ENCODE results near the gene COX6A1. TPM values are rescaled to one million over a fixed set of nuclear protein-coding genes. Genes with fewer than 3 reads are reported as not detected.

COX6A1 gene
- total and polyA plus RNA-seq, 4 donors = 338 to 910 (median 536) TPM

- Histone ChIP-seq H3K27ac (ENCODE audit: low read depth in 1 of 2, low read length in 2 of 2) (no peak overlapping the region), H3K36me3 (ENCODE audit: control insufficient read depth in 4 of 4, insufficient read depth in 3 of 4, low read depth in 1 of 4, low read length in 3 of 4) (no peaks in the 10 kb centered on the region), H3K4me3 (ENCODE audit: low read depth in 1 of 3, low read length in 3 of 3) (no peak overlapping the region), H3K4me1 (ENCODE audit: control insufficient read depth in 4 of 4, insufficient read depth in 4 of 4, low read length in 3 of 4) (no peaks in the 10 kb centered on the region), H3K9me3 (ENCODE audit: control insufficient read depth in 4 of 4, low read length in 3 of 4) (no peaks in the 10 kb centered on the region), H3K9ac (ENCODE audit: low read depth in 1 of 2, low read length in 2 of 2) (no peak overlapping the region), H3K27me3 (ENCODE audit: control insufficient read depth in 4 of 4, insufficient read depth in 4 of 4, low read length in 3 of 4) (no peaks in the 10 kb centered on the region)
- DNase-seq (ENCODE audit: low spot score) = no peak
- 88% methylated on average over 7 of the region's 7 CpGs for WGBS
- TF ChIP-seq HNF4G (IDR thresholded peaks at IDR 0.05) = no peak
- TF ChIP-seq SP1 (IDR thresholded peaks at IDR 0.05) = no peak
- no peak for TF ChIP-seq GABPA (IDR thresholded peaks at IDR 0.05 in 1 of 2, conservative IDR thresholded peaks at IDR 0.05 in 1 of 2)
- no peak for TF ChIP-seq TAF1 (conservative IDR thresholded peaks at IDR 0.05)
- TF ChIP-seq, protein P1, sequence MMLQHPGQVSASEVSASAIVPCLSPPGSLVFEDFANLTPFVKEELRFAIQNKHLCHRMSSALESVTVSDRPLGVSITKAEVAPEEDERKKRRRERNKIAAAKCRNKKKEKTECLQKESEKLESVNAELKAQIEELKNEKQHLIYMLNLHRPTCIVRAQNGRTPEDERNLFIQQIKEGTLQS (IDR thresholded peaks at IDR 0.05) = no peak
- no peak for TF ChIP-seq REST (IDR thresholded peaks at IDR 0.05)
- TF ChIP-seq EGR1 (IDR thresholded peaks at IDR 0.05; ENCODE audit: low read depth in 2 of 2) = no peak
- TF ChIP-seq FOXA1 (IDR thresholded peaks at IDR 0.05) = no peak
- no peak for TF ChIP-seq YY1 (IDR thresholded peaks at IDR 0.05)
- TF ChIP-seq FOXA2 (IDR thresholded peaks at IDR 0.05) = no peak
- no peak for TF ChIP-seq RXRA (IDR thresholded peaks at IDR 0.05)
- TF ChIP-seq, protein P2, sequence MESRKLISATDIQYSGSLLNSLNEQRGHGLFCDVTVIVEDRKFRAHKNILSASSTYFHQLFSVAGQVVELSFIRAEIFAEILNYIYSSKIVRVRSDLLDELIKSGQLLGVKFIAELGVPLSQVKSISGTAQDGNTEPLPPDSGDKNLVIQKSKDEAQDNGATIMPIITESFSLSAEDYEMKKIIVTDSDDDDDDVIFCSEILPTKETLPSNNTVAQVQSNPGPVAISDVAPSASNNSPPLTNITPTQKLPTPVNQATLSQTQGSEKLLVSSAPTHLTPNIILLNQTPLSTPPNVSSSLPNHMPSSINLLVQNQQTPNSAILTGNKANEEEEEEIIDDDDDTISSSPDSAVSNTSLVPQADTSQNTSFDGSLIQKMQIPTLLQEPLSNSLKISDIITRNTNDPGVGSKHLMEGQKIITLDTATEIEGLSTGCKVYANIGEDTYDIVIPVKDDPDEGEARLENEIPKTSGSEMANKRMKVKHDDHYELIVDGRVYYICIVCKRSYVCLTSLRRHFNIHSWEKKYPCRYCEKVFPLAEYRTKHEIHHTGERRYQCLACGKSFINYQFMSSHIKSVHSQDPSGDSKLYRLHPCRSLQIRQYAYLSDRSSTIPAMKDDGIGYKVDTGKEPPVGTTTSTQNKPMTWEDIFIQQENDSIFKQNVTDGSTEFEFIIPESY (IDR thresholded peaks at IDR 0.05) = no peak
These were observed 25.5 kb upstream of the COX6A1 start for GRCh38 chr12:120412421-120412820.

GRCh38 chr12:120413901-120414695 is 23.8 kb upstream of the COX6A1 start:
- WGBS = 77% methylated on average over 13 of the region's 13 CpGs
- Histone ChIP-seq H3K27ac (ENCODE audit: low read depth in 1 of 2, low read length in 2 of 2) (no peak overlapping the region), H3K27me3 (ENCODE audit: control insufficient read depth in 4 of 4, insufficient read depth in 4 of 4, low read length in 3 of 4) (no peaks in the 10 kb centered on the region), H3K4me3 (ENCODE audit: low read depth in 1 of 3, low read length in 3 of 3) (no peak overlapping the region), H3K9ac (ENCODE audit: low read depth in 1 of 2, low read length in 2 of 2) (no peak overlapping the region), H3K36me3 (ENCODE audit: control insufficient read depth in 4 of 4, insufficient read depth in 3 of 4, low read depth in 1 of 4, low read length in 3 of 4) (no peaks in the 10 kb centered on the region), H3K9me3 (ENCODE audit: control insufficient read depth in 4 of 4, low read length in 3 of 4) (no peaks in the 10 kb centered on the region), H3K4me1 (ENCODE audit: control insufficient read depth in 4 of 4, insufficient read depth in 4 of 4, low read length in 3 of 4) (no peaks in the 10 kb centered on the region)
- no peak for DNase-seq (ENCODE audit: low spot score)
- no peak for TF ChIP-seq RAD21 (IDR thresholded peaks at IDR 0.05)
- TF ChIP-seq HNF4G (IDR thresholded peaks at IDR 0.05) = no peak
- no peak for TF ChIP-seq SP1 (IDR thresholded peaks at IDR 0.05)
- no peak for TF ChIP-seq FOXA2 (IDR thresholded peaks at IDR 0.05)
- no peak for TF ChIP-seq GABPA (IDR thresholded peaks at IDR 0.05 in 1 of 2, conservative IDR thresholded peaks at IDR 0.05 in 1 of 2)
- TF ChIP-seq EGR1 (IDR thresholded peaks at IDR 0.05; ENCODE audit: low read depth in 2 of 2) = no peak
- TF ChIP-seq HNF4A (conservative IDR thresholded peaks at IDR 0.05) = no peak
- no peak for TF ChIP-seq REST (IDR thresholded peaks at IDR 0.05)
- TF ChIP-seq, protein P3, sequence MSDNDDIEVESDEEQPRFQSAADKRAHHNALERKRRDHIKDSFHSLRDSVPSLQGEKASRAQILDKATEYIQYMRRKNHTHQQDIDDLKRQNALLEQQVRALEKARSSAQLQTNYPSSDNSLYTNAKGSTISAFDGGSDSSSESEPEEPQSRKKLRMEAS (IDR thresholded peaks at IDR 0.05) = no peak

Data from liver (tissue), 9 donors.